HCT116 (cell line): Measurements from ENCODE around the gene SLC44A3. TPM values are rescaled to one million over a fixed set of nuclear protein-coding genes. Genes with fewer than 3 reads are reported as not detected.

Source experiments
- ATAC-seq: fragments of 200-7000 bp; cut with Tn5 transposase; 2 replicates; pipeline ENCODE4 v1.9.1; 2020; ENCODE audit warnings: mild to moderate bottlenecking, moderate library complexity
- BruUV-seq: library from RNA; stranded (reverse); fragments of 400-500 nt; replicated peaks from 2 replicates; lab custom pipeline; 2021; lab: Mats Ljungman, UMichigan
- CTCF ChIA-PET: fragments of 300-600 bp; sonication (Branson Sonifier 250); formaldehyde crosslinking; loops from one replicate; lab custom pipeline; 2021; ENCODE audit warnings: antibody characterized with exemption; lab: Charles Lee
- POLR2A ChIA-PET: fragments of 300-600, 350-600 bp; sonication (Branson Sonifier 250); formaldehyde crosslinking; loops from one replicate; lab custom pipeline; 2021; ENCODE audit warnings: antibody characterized with exemption; lab: Charles Lee
- RAD21 ChIA-PET, 2 experiments: fragments of 300-600 bp; sonication (Branson Sonifier 250); formaldehyde crosslinking; loops; one replicate each; lab custom pipeline; 2023; ENCODE audit warnings: low total read pairs in 2 of 2; ENCODE audit not compliant: uncharacterized antibody in 2 of 2, unreplicated experiment in 2 of 2, low non-redundant PET in 1 of 2; lab: Charles Lee
- DNase-seq: peaks from one replicate; pipeline ENCODE4 v3.0.0-alpha.2; 2010; ENCODE audit warnings: low read depth, low spot score
- H2AFZ ChIP-seq: fragments of 200-600 bp; shearing (Covaris generic), sonication (generic); 2 replicates; pipeline ENCODE4 v1.6.1; 2017; ENCODE audit warnings: low read depth, mixed run types, mixed read lengths, antibody characterized with exemption, low read length; ENCODE audit not compliant: poor library complexity, severe bottlenecking
- H3K27ac ChIP-seq: 2 replicates; pipeline ENCODE4 v1.5.1; 2012; ENCODE audit warnings: low read depth, low read length
- H3K27me3 ChIP-seq: fragments of 200-600 bp; sonication (generic); 2 replicates; pipeline ENCODE4 v1.6.1; 2016; ENCODE audit warnings: mixed run types, low read length, mixed read lengths; ENCODE audit not compliant: insufficient read depth
- H3K36me3 ChIP-seq, 2 experiments: fragments of 200-500 bp in 1 of 2; fragments of 200-600 bp in 1 of 2; sonication (Bioruptor generic) in 1 of 2; sonication (generic) in 1 of 2; 2 replicates each; pipeline versions ENCODE4 v1.5.1 to v1.6.1; 2014 to 2016; ENCODE audit warnings: low read length in 2 of 2, inconsistent platforms in 1 of 2, mixed read lengths in 1 of 2, mixed run types in 1 of 2; ENCODE audit not compliant: insufficient read depth in 2 of 2, control insufficient read depth in 1 of 2
- H3K4me1 ChIP-seq, 2 experiments: fragments of 200-600 bp in 1 of 2; sonication (generic) in 1 of 2; 2 replicates each; pipeline versions ENCODE4 v1.5.1 to v1.6.1; 2012 to 2017; ENCODE audit warnings: low read length in 2 of 2, inconsistent platforms in 1 of 2, mild to moderate bottlenecking in 1 of 2, mixed read lengths in 1 of 2, mixed run types in 1 of 2, moderate library complexity in 1 of 2; ENCODE audit not compliant: insufficient read depth in 2 of 2, control insufficient read depth in 1 of 2
- H3K4me2 ChIP-seq: fragments of 200-600 bp; sonication (generic); 2 replicates; pipeline ENCODE4 v1.6.1; 2017; ENCODE audit warnings: mixed run types, low read length, mixed read lengths
- H3K4me3 ChIP-seq, 2 experiments: fragments of 200-600 bp in 1 of 2; sonication (generic) in 1 of 2; replicated peaks in 1 of 2; 2 replicates each; pipeline ENCODE4 v1.5.1; 2011 to 2016; ENCODE audit warnings: low read length in 2 of 2, control low read depth in 1 of 2, low read depth in 1 of 2, mild to moderate bottlenecking in 1 of 2, mixed read lengths in 1 of 2, mixed run types in 1 of 2
- H3K79me2 ChIP-seq: fragments of 200-600 bp; sonication (generic); 2 replicates; pipeline ENCODE4 v1.6.1; 2017; ENCODE audit warnings: mild to moderate bottlenecking, mixed run types, low read length, moderate library complexity, mixed read lengths; ENCODE audit not compliant: insufficient read depth
- H3K9ac ChIP-seq: fragments of 200-600 bp; sonication (generic); 2 replicates; pipeline ENCODE4 v1.6.1; 2016; ENCODE audit warnings: low read length, mixed read lengths
- H3K9me2 ChIP-seq: fragments of 200-600 bp; sonication (generic), shearing (Covaris generic); 2 replicates; pipeline ENCODE4 v1.6.1; 2017; ENCODE audit warnings: mixed run types, mild to moderate bottlenecking, moderate library complexity; ENCODE audit not compliant: insufficient read depth
- H3K9me3 ChIP-seq, 2 experiments: fragments of 200-500 bp in 1 of 2; fragments of 200-600 bp in 1 of 2; sonication (Bioruptor generic) in 1 of 2; sonication (generic) in 1 of 2; 2 replicates each; pipeline ENCODE4 v1.6.1; 2014 to 2017; ENCODE audit warnings: low read length in 2 of 2, mixed read lengths in 2 of 2, inconsistent platforms in 1 of 2, low read depth in 1 of 2, mild to moderate bottlenecking in 1 of 2, mixed run types in 1 of 2, moderate library complexity in 1 of 2; ENCODE audit not compliant: control insufficient read depth in 1 of 2, insufficient read depth in 1 of 2
- H4K20me1 ChIP-seq: fragments of 200-600 bp; sonication (generic), shearing (Covaris generic); 2 replicates; pipeline ENCODE4 v1.6.1; 2017; ENCODE audit warnings: mixed run types, mild to moderate bottlenecking, moderate library complexity; ENCODE audit not compliant: insufficient read depth
- CEBPB ChIP-seq: IDR thresholded peaks from 2 replicates; pipeline ENCODE4 v1.6.1; 2012; ENCODE audit warnings: low read depth
- EZH2 ChIP-seq: fragments of 200-600 bp; sonication (generic); IDR thresholded peaks from 2 replicates; pipeline ENCODE4 v1.6.1; 2017; ENCODE audit warnings: antibody characterized with exemption, mixed run types
- EZH2phosphoT487 ChIP-seq: fragments of 200-600 bp; IDR thresholded peaks from 2 replicates; pipeline ENCODE4 v1.6.1; 2018; ENCODE audit warnings: antibody characterized with exemption, borderline replicate concordance
- POLR2AphosphoS5 ChIP-seq: IDR thresholded peaks from 2 replicates; pipeline ENCODE4 v1.6.1; 2011; ENCODE audit warnings: mild to moderate bottlenecking, low read depth, low read length, moderate library complexity
- RAD21 ChIP-seq: IDR thresholded peaks from 2 replicates; pipeline ENCODE4 v1.6.1; 2012; ENCODE audit warnings: low read depth, mild to moderate bottlenecking
- SRF ChIP-seq: IDR thresholded peaks from 2 replicates; pipeline ENCODE4 v1.6.1; 2012; ENCODE audit warnings: low read depth
- TCF7L2 ChIP-seq: IDR thresholded peaks from 2 replicates; pipeline ENCODE4 v1.7.0; 2011; ENCODE audit warnings: borderline replicate concordance, inconsistent platforms; ENCODE audit not compliant: insufficient read depth, insufficient read length; ENCODE audit errors: extremely low read depth
- intact Hi-C: fragments of 100-400 bp; cut with micrococcal nuclease; formaldehyde crosslinking; loops from 2 replicates; pipeline ENCODE4 v1.10.0; 2022
- total RNA-seq: library from RNA; stranded (reverse); gene quantifications from one replicate; pipeline ENCODE4 v1.2.1, GENCODE V29; 2021; ENCODE audit not compliant: unreplicated experiment
- TF ChIP-seq, protein P1 (sequence below), 3 experiments: fragments of 200-600 bp in 1 of 3; sonication (generic) in 1 of 3; IDR thresholded peaks in 2 of 3; conservative IDR thresholded peaks in 1 of 3; 2 replicates each; pipeline ENCODE4 v1.5.1; 2012 to 2017; ENCODE audit warnings: low read depth in 2 of 3, low read length in 2 of 3, antibody characterized with exemption in 1 of 3, borderline replicate concordance in 1 of 3, control low read depth in 1 of 3, mild to moderate bottlenecking in 1 of 3, mixed read lengths in 1 of 3, mixed run types in 1 of 3, moderate library complexity in 1 of 3; ENCODE audit not compliant: insufficient read depth in 1 of 3
- TF ChIP-seq, protein P2 (sequence below): IDR thresholded peaks from 2 replicates; pipeline ENCODE4 v1.6.1; 2011; ENCODE audit warnings: mild to moderate bottlenecking, low read length, moderate library complexity; ENCODE audit not compliant: insufficient replicate concordance; ENCODE audit errors: extremely low read depth
- TF ChIP-seq, protein P3 (sequence below): IDR thresholded peaks from 2 replicates; pipeline ENCODE4 v1.6.1; 2012

SLC44A3 gene
- total RNA-seq, 1 experiment from 2014 or later, result 9.6 TPM

DNA sequence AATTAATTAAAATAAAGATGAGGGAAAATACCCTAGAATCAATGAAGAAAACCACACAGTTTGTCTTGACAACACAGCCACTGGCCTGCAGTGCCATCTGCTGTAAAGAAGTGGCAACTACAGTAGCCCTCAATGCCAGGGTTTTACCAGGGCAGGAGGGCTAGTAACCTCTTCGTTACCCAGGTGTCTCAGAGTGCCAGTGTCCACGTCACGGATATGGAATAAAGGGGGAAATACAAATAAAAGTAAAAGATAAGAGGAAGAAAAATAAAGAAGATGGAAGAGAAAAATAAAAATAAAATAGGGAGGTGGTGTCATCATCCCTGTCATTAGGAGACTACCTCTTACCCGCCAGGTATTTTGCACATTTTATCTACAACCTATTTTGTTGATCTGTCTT is 14.2 kb upstream of the SLC44A3 start:
- Histone ChIP-seq H3K27me3 (no peaks in the 10 kb centered on the region), H3K4me3 (no peak overlapping the region), H3K4me1 (peaks cover 3 to 45% of the 10 kb centered on the region in 2 experiments), H3K9me2 (no peaks in the 10 kb centered on the region), H3K79me2 (no peaks in the 10 kb centered on the region), H3K4me2 (no peak overlapping the region), H3K27ac (no peak overlapping the region), H2AFZ (no peak overlapping the region), H3K36me3 (no peaks in the 10 kb centered on the region), H3K9me3 (no peaks in the 10 kb centered on the region), H3K9ac (no peak overlapping the region), H4K20me1 (no peaks in the 10 kb centered on the region)
- CTCF ChIA-PET, result interaction anchor here (0.6 to 3.5 kb wide), 5 partner anchors 236 to 325 kb away, joined by 3 to 17 read pairs (median 8); no protein-coding TSS in a partner anchor
- TF ChIP-seq, protein P1, sequence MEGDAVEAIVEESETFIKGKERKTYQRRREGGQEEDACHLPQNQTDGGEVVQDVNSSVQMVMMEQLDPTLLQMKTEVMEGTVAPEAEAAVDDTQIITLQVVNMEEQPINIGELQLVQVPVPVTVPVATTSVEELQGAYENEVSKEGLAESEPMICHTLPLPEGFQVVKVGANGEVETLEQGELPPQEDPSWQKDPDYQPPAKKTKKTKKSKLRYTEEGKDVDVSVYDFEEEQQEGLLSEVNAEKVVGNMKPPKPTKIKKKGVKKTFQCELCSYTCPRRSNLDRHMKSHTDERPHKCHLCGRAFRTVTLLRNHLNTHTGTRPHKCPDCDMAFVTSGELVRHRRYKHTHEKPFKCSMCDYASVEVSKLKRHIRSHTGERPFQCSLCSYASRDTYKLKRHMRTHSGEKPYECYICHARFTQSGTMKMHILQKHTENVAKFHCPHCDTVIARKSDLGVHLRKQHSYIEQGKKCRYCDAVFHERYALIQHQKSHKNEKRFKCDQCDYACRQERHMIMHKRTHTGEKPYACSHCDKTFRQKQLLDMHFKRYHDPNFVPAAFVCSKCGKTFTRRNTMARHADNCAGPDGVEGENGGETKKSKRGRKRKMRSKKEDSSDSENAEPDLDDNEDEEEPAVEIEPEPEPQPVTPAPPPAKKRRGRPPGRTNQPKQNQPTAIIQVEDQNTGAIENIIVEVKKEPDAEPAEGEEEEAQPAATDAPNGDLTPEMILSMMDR (IDR thresholded peaks at IDR 0.05 in 2 of 3, conservative IDR thresholded peaks at IDR 0.05 in 1 of 3; ENCODE audit: borderline replicate concordance in 1 of 3, insufficient read depth in 1 of 3, low read depth in 2 of 3, low read length in 2 of 3), result peak; percentile 87 to 93 (median 90)
- TF ChIP-seq RAD21 (peak; percentile 94), EZH2phosphoT487 (no peak)
- no TSS peak for BruUV-seq
- POLR2A ChIA-PET, result no interaction called here
- intact Hi-C loops, result loop anchor here (1.0 to 10.0 kb wide), 3 partner anchors 237 to 781 kb away; no protein-coding TSS in a partner anchor
- ATAC-seq, result peak; percentile 57
- RAD21 ChIA-PET, result no interaction called here
- DNase-seq, result peak; percentile 44

DNA sequence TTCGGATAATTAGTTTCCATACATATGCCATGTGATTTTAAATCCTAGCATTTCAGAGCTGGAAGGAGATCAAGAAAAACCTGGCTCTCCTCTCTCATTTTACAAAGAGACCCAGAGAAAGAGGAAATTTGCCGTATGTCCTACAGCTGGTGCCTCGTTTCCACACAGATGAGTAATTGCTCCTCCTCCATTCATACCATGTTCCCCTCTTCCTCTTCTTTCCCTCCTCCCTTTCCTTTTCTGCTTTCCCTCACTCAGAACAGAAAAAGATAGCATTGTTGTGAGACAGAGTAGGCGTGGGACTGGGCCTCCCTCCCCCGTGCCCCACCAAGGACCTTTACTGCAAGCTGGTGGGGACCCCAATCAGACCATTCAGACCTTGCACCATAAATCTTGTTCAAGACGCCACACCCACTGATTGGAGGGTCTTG is 13.7 kb upstream of the SLC44A3 start:
- H3K79me2 ChIP-seq, result no peaks in the 10 kb centered on the region
- H3K4me3 ChIP-seq, result no peak overlapping the region
- RAD21 ChIA-PET, result no interaction called here
- no peaks in the 10 kb centered on the region for H4K20me1 ChIP-seq
- H3K27me3 ChIP-seq, result no peaks in the 10 kb centered on the region
- no peak overlapping the region for H3K27ac ChIP-seq
- intact Hi-C loops, result loop anchor here (1.0 to 10.0 kb wide), 3 partner anchors 236 to 782 kb away; no protein-coding TSS in a partner anchor
- H3K9me3 ChIP-seq, result no peaks in the 10 kb centered on the region
- BruUV-seq, result no TSS peak
- no peaks in the 10 kb centered on the region for H3K9me2 ChIP-seq
- H3K4me2 ChIP-seq, result no peak overlapping the region
- H3K9ac ChIP-seq, result no peak overlapping the region
- ATAC-seq, result no peak
- peaks cover 2 to 40% of the 10 kb centered on the region in 2 experiments for H3K4me1 ChIP-seq
- DNase-seq, result no peak
- CTCF ChIA-PET, result interaction anchor here (2.1 to 3.5 kb wide), 3 partner anchors 235 to 325 kb away, joined by 8 to 17 read pairs (median 12); no protein-coding TSS in a partner anchor
- POLR2A ChIA-PET, result no interaction called here
- no peaks in the 10 kb centered on the region for H3K36me3 ChIP-seq
- no peak for TF ChIP-seq SRF
- no peak for TF ChIP-seq CEBPB
- no peak for TF ChIP-seq EZH2
- TF ChIP-seq, protein P2, sequence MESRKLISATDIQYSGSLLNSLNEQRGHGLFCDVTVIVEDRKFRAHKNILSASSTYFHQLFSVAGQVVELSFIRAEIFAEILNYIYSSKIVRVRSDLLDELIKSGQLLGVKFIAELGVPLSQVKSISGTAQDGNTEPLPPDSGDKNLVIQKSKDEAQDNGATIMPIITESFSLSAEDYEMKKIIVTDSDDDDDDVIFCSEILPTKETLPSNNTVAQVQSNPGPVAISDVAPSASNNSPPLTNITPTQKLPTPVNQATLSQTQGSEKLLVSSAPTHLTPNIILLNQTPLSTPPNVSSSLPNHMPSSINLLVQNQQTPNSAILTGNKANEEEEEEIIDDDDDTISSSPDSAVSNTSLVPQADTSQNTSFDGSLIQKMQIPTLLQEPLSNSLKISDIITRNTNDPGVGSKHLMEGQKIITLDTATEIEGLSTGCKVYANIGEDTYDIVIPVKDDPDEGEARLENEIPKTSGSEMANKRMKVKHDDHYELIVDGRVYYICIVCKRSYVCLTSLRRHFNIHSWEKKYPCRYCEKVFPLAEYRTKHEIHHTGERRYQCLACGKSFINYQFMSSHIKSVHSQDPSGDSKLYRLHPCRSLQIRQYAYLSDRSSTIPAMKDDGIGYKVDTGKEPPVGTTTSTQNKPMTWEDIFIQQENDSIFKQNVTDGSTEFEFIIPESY, result no peak
- TF ChIP-seq, protein P3, sequence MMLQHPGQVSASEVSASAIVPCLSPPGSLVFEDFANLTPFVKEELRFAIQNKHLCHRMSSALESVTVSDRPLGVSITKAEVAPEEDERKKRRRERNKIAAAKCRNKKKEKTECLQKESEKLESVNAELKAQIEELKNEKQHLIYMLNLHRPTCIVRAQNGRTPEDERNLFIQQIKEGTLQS, result no peak
- no peak for TF ChIP-seq POLR2AphosphoS5
- no peak for TF ChIP-seq TCF7L2
- H2AFZ ChIP-seq, result no peak overlapping the region
